ENCODE data around the gene C10orf71.

The C10orf71 gene

DNA sequence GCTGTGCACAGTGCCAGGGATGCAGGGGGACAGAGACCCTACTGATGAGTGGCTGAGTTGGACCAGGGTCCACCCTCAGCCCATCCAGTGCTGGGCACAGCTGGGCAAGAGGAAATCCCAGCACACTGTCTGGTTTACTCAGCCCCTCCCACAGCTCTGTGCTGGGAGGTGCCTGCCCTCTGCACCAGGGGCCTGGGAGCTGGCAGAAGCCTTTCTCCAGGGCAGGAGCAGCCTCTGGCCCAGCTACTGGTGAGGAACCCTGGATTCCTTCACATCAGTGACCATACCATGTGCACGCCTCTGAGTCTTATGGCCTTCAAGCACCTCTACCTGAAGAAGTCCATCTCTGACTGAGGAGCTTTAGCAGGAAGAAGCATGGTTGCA lies 25.9 kb upstream of the C10orf71 start:
- H3K4me3 ChIP-seq (ENCODE audit: control insufficient read depth, low read depth, low read length): no peak overlapping the region
- DNase-seq (ENCODE audit: low read depth): no peak
- TF ChIP-seq, protein P1, sequence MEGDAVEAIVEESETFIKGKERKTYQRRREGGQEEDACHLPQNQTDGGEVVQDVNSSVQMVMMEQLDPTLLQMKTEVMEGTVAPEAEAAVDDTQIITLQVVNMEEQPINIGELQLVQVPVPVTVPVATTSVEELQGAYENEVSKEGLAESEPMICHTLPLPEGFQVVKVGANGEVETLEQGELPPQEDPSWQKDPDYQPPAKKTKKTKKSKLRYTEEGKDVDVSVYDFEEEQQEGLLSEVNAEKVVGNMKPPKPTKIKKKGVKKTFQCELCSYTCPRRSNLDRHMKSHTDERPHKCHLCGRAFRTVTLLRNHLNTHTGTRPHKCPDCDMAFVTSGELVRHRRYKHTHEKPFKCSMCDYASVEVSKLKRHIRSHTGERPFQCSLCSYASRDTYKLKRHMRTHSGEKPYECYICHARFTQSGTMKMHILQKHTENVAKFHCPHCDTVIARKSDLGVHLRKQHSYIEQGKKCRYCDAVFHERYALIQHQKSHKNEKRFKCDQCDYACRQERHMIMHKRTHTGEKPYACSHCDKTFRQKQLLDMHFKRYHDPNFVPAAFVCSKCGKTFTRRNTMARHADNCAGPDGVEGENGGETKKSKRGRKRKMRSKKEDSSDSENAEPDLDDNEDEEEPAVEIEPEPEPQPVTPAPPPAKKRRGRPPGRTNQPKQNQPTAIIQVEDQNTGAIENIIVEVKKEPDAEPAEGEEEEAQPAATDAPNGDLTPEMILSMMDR (IDR thresholded peaks at IDR 0.05; ENCODE audit: control insufficient read depth, insufficient read depth, low read depth, low read length, missing control alignments): no peak

DNA sequence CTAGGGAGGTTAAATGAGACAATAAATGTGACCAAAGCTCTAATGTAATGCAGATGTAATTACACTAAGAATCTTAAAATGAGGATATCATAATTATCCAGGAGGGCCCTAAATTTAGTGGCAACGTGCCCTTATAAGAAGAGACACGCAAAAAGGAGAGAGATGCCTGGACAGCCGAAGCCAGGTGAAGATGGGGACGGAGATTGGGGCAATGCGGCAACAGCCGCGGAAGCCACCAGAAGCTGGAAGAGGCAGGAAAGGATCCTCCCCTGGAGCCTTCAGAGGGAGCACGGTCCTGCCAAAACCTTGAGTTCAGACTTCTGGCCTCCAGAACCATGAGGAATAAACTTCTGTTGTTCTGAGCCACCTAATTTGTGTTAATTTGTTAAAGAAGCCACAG lies 25.3 kb upstream of the C10orf71 start:
- TF ChIP-seq, protein P1 (IDR thresholded peaks at IDR 0.05; ENCODE audit: control insufficient read depth, insufficient read depth, low read depth, low read length, missing control alignments): no peak
- no peak overlapping the region for H3K4me3 ChIP-seq (ENCODE audit: control insufficient read depth, low read depth, low read length)
- DNase-seq (ENCODE audit: low read depth): no peak

DNA sequence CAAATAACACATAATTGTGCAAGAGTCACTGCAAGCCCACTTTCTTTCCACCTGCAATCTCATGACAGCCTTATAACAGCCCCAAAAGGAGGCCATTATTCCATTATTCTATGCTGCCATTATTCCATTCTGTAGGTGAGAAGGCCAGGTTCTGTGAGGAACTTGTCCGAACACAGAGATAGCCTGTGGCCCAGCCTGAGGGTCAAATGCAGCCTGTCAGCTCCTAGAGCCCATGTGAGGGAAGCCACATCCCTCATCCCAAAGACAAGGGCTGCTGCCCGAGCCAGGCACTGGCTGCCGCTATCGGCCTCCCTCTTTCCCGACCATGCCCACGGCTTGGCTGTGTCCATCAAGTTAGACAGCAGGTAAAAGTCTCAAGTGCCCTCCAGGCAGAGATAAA lies 24.1 kb upstream of the C10orf71 start:
- H3K4me3 ChIP-seq (ENCODE audit: control insufficient read depth, low read depth, low read length): no peak overlapping the region
- DNase-seq (ENCODE audit: low read depth): no peak
- TF ChIP-seq, protein P1 (IDR thresholded peaks at IDR 0.05; ENCODE audit: control insufficient read depth, insufficient read depth, low read depth, low read length, missing control alignments): no peak

DNA sequence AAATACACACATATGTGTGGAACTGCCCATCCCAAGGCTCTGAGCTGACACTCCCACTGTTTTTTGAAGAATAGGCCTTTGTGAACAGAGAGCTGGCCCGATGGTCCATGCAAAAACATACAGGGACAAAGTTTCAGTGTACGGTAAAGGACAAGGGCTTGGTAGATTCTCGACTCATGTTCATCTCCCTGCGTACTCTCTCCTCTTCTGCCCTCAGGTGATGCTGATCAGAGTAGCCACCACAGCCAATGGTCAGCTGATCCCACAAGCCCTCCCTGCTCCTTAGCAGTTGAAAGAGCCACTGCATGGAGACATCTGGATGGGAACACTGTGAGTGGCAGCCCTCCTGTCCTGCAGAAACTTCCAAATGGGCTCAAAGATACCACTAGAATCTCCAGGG lies 23.1 kb upstream of the C10orf71 start:
- H3K4me3 ChIP-seq (ENCODE audit: control insufficient read depth, low read depth, low read length): no peak overlapping the region
- no peak for DNase-seq (ENCODE audit: low read depth)
- TF ChIP-seq, protein P1 (IDR thresholded peaks at IDR 0.05; ENCODE audit: control insufficient read depth, insufficient read depth, low read depth, low read length, missing control alignments): no peak

DNA sequence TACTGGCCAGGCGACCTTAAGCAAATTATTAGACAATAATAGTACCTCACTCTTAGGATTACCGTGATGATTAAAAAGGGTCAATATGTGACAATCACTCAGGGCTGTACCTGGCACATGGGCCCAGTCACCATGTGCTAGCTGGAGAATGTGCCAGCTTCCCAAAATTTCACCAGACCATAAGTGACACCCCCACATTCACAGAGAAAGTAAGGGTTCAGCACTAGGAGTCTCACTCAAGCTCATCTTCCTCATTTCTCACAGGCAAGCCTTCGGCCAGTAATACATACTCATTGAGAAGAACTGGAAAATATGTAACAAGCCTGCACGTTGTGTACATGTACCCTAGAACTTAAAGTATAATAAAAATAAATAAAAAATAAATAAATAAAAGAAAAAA lies 22.4 kb upstream of the C10orf71 start:
- H3K4me3 ChIP-seq (ENCODE audit: control insufficient read depth, low read depth, low read length): no peak overlapping the region
- TF ChIP-seq, protein P1 (IDR thresholded peaks at IDR 0.05; ENCODE audit: control insufficient read depth, insufficient read depth, low read depth, low read length, missing control alignments): no peak
- DNase-seq (ENCODE audit: low read depth): no peak

DNA sequence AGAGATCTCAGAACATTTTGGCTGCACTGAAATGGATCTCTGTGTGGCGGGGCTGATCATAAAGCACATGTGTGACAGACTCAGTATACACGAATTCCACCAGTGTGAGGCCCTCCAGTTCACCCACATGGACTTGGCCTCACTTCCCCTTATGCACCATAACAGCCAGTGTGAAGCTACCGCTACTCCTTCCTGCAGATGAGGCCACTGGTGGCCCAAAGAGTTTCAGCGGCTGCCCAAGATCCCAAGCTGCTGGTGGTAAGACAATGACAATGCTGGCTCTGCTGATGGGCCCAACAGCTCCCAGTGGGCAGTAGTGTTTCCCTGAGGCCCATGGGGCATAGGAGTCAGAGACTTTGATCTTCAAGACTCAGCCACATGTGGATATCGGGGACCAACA lies 21.0 kb upstream of the C10orf71 start:
- TF ChIP-seq, protein P1 (IDR thresholded peaks at IDR 0.05; ENCODE audit: control insufficient read depth, insufficient read depth, low read depth, low read length, missing control alignments): no peak
- no peak for DNase-seq (ENCODE audit: low read depth)
- H3K4me3 ChIP-seq (ENCODE audit: control insufficient read depth, low read depth, low read length): no peak overlapping the region

DNA sequence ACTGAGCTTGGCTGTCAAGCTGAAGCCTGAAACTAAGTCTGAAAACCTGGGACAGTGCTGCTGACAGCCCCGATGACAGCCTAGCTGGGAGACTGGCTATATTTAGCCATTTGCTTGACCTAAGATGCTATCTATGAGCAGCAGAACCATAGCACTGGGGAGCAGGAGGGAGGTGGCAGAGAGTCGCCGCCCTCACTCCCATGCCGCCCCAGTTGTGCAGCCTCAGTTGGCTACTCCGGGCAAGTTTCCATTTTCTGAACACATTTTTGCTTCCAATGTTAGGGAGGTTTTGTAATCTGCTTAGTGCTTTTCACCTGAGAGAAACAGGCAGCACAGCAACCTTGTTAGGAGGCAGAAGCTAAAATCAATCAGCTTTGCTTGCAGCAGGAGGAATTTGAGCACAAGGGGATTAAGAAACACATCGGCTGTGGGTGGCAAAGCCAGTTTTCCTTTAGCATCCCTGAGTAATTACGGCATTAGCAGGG lies 20.4 kb upstream of the C10orf71 start:
- no peak overlapping the region for H3K4me3 ChIP-seq (ENCODE audit: control insufficient read depth, low read depth, low read length)
- TF ChIP-seq, protein P1 (IDR thresholded peaks at IDR 0.05; ENCODE audit: control insufficient read depth, insufficient read depth, low read depth, low read length, missing control alignments): no peak
- no peak for DNase-seq (ENCODE audit: low read depth)

All from AG09309 (cell line).